22Rv1 (cell line): ENCODE results near the gene NBPF3.

Experiments
- ZFX ChIP-seq: fragments of 450-650 bp; IDR thresholded peaks from 2 replicates; pipeline ENCODE4 v1.6.1; 2017; ENCODE audit warnings: antibody characterized with exemption, borderline replicate concordance
- TF ChIP-seq, protein P1 (sequence below): fragments of 450-650 bp; IDR thresholded peaks from 2 replicates; pipeline ENCODE4 v1.5.1; 2017; ENCODE audit warnings: mild to moderate bottlenecking

DNA sequence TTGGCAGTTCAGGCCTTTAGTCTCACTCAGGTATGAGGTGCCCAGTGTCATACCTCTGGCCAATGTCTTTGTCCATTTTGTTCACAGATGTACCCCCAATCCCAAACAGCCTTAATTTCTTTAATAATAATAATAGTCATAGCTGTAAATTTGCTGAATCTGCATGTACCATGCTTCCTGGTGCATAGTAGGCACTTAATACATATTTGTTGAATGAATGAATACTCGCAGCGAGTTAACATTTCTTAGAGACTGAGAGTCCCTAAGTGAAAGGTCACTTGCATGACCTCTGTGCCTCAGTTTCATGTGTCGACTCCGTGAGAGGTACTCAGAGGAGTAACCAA lies 81.8 kb downstream of the NBPF3 start:
- TF ChIP-seq, protein P1, sequence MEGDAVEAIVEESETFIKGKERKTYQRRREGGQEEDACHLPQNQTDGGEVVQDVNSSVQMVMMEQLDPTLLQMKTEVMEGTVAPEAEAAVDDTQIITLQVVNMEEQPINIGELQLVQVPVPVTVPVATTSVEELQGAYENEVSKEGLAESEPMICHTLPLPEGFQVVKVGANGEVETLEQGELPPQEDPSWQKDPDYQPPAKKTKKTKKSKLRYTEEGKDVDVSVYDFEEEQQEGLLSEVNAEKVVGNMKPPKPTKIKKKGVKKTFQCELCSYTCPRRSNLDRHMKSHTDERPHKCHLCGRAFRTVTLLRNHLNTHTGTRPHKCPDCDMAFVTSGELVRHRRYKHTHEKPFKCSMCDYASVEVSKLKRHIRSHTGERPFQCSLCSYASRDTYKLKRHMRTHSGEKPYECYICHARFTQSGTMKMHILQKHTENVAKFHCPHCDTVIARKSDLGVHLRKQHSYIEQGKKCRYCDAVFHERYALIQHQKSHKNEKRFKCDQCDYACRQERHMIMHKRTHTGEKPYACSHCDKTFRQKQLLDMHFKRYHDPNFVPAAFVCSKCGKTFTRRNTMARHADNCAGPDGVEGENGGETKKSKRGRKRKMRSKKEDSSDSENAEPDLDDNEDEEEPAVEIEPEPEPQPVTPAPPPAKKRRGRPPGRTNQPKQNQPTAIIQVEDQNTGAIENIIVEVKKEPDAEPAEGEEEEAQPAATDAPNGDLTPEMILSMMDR, result no peak
- no peak for TF ChIP-seq ZFX
